LNCaP clone FGC (cell line): ENCODE data around the gene HRH1.

Experiments
- DNase-seq: peaks from one replicate; pipeline ENCODE4 v3.0.0-alpha.2; 2011; ENCODE audit warnings: low read depth
- H3K4me3 ChIP-seq: 2 replicates; pipeline ENCODE4 v1.5.1; 2011; ENCODE audit warnings: mild to moderate bottlenecking, low read depth, low read length, control low read depth
- CTCF ChIP-seq: IDR thresholded peaks from 2 replicates; pipeline ENCODE4 v1.5.1; 2012; ENCODE audit warnings: mild to moderate bottlenecking; ENCODE audit not compliant: control insufficient read depth, insufficient read depth; ENCODE audit errors: extremely low read depth

The HRH1 gene

DNA sequence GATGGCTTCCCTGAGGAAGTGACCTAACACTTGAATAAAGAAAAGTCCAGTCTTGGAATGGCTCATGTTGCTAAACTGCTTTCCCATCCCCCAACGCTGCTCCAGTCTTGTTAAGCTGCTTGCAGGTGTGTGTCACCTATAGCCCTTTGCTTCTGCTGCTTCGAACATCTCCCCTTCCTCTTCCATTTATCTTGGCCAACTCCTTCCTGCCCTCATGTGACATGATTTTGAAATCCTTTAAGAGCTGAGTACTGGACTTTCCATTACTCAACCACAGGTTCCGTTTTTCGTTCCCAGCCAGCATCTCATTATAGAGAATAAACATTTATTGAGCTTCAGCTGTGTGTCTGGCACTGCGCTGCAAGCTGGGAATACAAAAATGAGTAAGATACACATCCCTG is 119.6 kb downstream of the HRH1 start:
- DNase-seq, result no peak
- TF ChIP-seq CTCF, result no peak
- peak overlapping the region; percentile 77 for H3K4me3 ChIP-seq

- H3K4me3 ChIP-seq, result no peak overlapping the region
- no peak for TF ChIP-seq CTCF
- no peak for DNase-seq
These were observed 120.4 kb downstream of the HRH1 start for GRCh38 chr3:11274566-11275142.

- no peak for TF ChIP-seq CTCF
- no peak overlapping the region for H3K4me3 ChIP-seq
These were observed 121.6 kb downstream of the HRH1 start for GRCh38 chr3:11275926-11276325.

DNA sequence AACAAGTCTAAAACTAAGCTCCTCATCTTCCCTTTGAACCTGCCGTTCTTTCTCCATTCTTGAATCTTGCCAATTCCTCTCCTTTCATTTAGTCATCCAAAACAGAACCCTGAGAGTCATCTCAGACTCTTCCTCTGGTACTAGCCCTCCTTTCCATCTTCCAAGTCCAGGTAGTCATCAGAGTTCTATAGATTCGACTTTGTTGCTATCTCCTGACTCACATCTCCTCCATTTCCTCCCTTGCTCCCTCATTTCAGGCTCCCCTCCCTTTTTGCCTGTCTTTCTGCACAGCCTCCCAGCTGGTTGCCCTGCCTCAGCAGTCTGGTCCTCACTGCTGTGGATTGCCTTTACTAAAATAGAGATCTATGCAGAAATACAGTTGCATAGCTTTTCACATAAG is 122.6 kb downstream of the HRH1 start:
- DNase-seq, result no peak
- no peak for TF ChIP-seq CTCF
- H3K4me3 ChIP-seq, result no peak overlapping the region

More at GRCh38 chr3:11275926-11276325, 121.6 kb downstream of the HRH1 start:
- DNase-seq, result no peak

DNA sequence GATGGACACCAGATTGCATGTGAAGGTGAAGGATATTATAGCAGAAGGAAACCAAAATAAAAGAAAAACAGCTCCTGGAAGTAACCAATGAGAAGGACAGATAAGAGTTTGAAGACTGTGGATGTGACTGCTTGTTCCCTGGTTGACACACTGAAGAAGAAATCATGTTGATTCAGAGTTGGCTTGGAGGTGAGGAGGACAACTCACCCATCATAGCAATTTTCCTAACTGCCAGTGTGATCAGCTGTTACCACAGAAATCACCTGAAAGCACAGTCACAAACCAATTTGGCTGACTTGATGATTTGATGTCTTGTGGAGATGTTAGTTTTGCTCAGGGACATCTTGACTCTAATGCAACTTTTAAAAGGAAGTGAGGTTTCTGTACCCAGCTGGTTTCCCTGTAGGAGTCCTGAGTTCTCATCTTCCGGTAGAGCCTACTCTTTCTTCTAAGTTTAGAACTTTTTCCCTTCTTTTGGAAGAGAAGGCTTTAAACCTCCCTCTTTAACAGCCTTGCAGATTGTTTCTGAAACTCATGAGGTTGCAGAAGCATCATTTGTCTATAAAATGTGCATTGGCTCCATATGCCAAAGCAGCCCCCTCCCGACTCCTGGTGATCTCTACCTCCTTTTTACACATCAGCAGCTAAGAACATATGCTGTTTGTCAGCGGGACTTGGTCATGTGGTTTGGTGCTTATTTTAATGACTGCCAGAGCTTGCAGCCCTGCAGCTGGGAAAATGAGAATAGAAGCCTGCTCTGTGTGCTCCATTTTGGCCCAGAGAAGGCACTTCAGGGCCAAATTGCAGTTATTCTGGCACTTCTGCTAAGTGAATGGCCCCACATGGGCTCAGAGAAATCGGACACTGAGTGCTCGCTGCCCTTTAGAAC is 128.2 kb downstream of the HRH1 start:
- no peak overlapping the region for H3K4me3 ChIP-seq
- DNase-seq, result no peak
- TF ChIP-seq CTCF, result no peak

GRCh38 chr3:11283139-11283475 is 128.8 kb downstream of the HRH1 start:
- TF ChIP-seq CTCF, result no peak
- no peak for DNase-seq
- no peak overlapping the region for H3K4me3 ChIP-seq

GRCh38 chr3:11284011-11284410 is 129.7 kb downstream of the HRH1 start:
- no peak for DNase-seq
- no peak overlapping the region for H3K4me3 ChIP-seq
- TF ChIP-seq CTCF, result no peak
